Left renal cortex interstitium (tissue), 4 donors: ENCODE results near the gene JMJD4. TPM values are rescaled to one million over a fixed set of nuclear protein-coding genes. Genes with fewer than 3 reads are reported as not detected.
"Not testable (repeated sequence)": the region's sequence is repeated elsewhere in the genome, so short reads cannot be mapped to it uniquely, and the experiment has no call there.

Experiments used
- DNase-seq, 4 donors: peaks; one replicate each; pipeline ENCODE4 v3.0.0-alpha.2; 2013; ENCODE audit warnings: low read depth in 4 of 4, low spot score in 2 of 4, missing footprints in 1 of 4
- polyA plus RNA-seq, 4 donors: library from polyadenylated mRNA; unstranded; fragments of 120-200 nt; gene quantifications; one replicate each; pipeline ENCODE4 v1.2.1, GENCODE V29; 2013; ENCODE audit not compliant: insufficient read length in 4 of 4

JMJD4 gene
- polyA plus RNA-seq, 4 donors, result 15.7 to 22.4 (median 19.1) TPM

GRCh38 chr1:227707846-227708245 lies 27.3 kb downstream of the JMJD4 start:
- DNase-seq, result no peak

- not testable (repeated sequence) for DNase-seq
Measured at GRCh38 chr1:227701631-227702030, 33.5 kb downstream of the JMJD4 start.

- no peak for DNase-seq
Measured at GRCh38 chr1:227697321-227697864, 37.7 kb downstream of the JMJD4 start.

- DNase-seq, result no peak
Measured at GRCh38 chr1:227685807-227686206, 49.3 kb downstream of the JMJD4 start.

Other genes with a start within 250 kb of the JMJD4 start
- gene ZNF678, start 171.7 kb downstream of the JMJD4 start, polyA plus RNA-seq, result 10 to 100 TPM; 14.2 to 15.8 (median 14.9) TPM
- gene SNAP47, start 133 bp upstream of the JMJD4 start, polyA plus RNA-seq, result 10 to 100 TPM; 40.0 to 48.3 (median 44.6) TPM
- gene PRSS38, start 80.4 kb upstream of the JMJD4 start, polyA plus RNA-seq, result not detected
- 1 to 10 TPM; 1.3 to 1.8 (median 1.6) TPM for gene WNT9A, start 212.6 kb upstream of the JMJD4 start, polyA plus RNA-seq